Dedifferentiated amniotic fluid mesenchymal stem cell (primary cell): Measurements from ENCODE around the gene TLE2.
A peak's percentile ranks its signal among the peaks of the same experiment; 100 is the strongest.
"Not testable (repeated sequence)": the region's sequence is repeated elsewhere in the genome, so short reads cannot be mapped to it uniquely, and the experiment has no call there.

ENCODE experiments used
- DNase-seq: peaks from one replicate; pipeline ENCODE4 v3.0.0-alpha.2; 2016; ENCODE audit errors: extremely low spot score

Gene TLE2

DNA sequence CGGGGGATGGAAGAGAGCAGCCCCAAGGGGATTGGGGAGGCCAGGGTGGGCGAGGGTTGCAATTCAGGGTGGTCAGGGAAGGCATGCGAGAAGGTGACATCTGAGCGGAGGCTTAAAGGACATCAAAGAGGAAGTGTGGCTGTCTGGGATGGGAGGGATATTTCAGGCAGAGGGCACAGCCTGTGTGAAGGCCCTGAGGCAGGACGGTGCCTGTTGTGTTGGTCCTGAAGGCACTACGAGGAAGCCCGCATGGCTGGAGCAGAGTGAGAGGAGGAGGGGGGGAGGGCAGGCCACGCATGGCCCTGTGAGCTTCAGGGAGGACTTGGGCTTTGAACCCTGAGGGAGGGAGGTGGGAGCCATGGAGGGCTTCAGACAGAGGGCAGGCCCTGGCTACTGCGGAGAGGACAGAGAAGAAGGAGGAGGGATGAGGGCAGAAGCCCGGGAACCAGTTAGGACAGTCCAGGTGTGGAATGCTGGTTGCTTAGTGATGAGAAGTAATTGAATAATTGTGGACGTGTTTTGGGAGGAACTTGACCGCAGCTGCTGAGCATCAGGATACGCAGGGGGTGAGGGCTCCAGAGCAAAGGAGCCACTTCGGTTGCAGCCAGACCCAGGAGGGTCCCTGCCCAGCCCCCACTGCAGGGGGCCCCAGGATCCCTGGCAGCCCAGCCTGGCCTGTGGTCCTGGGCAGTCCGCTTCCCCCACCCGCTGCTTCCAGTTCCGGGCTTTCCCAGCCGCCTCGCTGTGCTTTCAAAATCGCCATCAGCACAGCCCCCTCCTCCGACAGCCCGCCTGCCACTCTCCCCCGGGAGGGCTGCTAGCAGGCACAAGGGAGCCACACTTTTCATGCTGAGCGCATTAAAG is 45.5 kb downstream of the TLE2 start:
- no peak for DNase-seq

DNA sequence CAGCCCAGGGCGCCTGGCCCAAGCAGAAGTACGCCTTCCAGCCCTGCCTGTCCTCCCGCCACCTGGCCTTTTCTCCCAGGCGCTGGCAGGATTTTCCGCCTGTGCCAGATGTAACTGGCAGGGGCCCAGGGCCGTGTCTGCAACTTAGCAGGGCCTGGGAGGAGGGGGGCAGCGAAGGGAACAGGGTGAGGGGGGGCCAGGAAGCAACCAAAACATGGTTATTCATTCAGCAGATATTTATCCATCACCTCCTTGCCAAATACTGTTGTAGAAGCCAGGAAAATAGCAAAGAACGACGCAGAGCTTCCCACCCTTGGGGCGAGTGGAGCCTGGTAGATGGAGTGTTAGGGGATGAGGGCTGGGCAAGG is 46.1 kb downstream of the TLE2 start:
- peak; percentile 27 for DNase-seq

GRCh38 chr19:2982561-2982960 is 46.5 kb downstream of the TLE2 start:
- no peak for DNase-seq

- no peak for DNase-seq
These were observed 47.2 kb downstream of the TLE2 start for GRCh38 chr19:2981898-2982297.

- no peak for DNase-seq
These were observed 50.3 kb downstream of the TLE2 start for GRCh38 chr19:2978772-2979171.

- no peak for DNase-seq
These were observed 50.8 kb downstream of the TLE2 start for GRCh38 chr19:2978166-2978767.

GRCh38 chr19:2977746-2978138 is 51.3 kb downstream of the TLE2 start:
- no peak for DNase-seq

GRCh38 chr19:2977001-2977745 is 51.9 kb downstream of the TLE2 start, which contains the start of gene TLE6:
Gene TLE6, plus strand, starts transcription at chr19:2977564. Its CDS starts 670 bp downstream, at chr19:2978234.
- DNase-seq = peak; percentile 86

GRCh38 chr19:2976609-2977000 is 52.5 kb downstream of the TLE2 start:
- DNase-seq = no peak

DNA sequence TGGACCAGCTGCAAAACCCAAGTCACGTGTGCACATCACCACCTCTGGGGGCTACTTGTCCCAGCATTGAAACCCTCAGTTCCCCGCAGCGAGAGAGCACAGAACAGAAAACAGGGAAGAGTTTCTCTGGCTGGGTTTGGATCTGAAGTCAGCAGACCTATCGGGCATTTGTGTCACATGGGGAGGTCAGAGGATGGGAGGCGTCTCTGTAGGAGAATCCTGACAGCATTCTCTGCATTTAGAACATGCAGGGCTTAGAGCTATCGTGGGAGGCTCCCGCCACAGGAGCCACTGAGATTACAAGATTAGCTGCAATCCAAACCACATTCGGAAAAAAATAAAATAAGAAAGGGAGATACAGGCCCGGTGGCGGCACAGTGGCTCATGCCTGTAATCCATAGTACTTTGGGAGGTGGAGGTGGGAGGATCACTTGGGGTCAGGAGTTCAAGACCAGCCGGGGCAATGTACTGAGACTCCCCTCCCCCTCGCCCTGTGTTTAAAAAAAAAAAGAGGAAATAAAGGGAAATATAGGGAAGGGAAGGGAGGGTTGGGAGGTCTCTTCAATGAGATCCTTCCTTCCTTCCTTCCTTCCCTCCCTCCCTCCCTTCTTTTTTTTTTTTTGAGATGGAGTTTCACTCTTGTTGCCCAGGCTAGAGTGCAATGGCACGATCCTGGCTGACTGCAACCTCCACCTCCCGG is 54.6 kb downstream of the TLE2 start:
- no peak for DNase-seq

DNA sequence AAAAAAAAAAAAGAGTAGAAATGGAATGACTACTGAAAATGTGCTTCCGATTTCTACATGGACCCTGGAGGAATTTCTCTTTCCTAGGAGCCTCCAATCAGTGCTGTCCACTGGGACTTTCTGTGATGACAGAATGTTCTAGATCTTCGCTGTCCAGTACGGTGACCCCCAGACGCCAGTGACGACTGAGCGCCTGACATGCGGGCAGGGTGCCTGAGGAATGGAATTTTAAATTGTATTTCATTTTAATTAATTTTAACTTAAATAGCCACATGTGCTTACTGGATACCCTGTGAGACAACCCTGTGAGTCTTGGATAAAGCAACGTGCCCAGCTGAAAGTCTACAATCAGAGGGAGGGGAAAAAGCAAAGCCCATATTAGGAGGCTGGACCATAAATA is 55.9 kb downstream of the TLE2 start:
- no peak for DNase-seq

DNA sequence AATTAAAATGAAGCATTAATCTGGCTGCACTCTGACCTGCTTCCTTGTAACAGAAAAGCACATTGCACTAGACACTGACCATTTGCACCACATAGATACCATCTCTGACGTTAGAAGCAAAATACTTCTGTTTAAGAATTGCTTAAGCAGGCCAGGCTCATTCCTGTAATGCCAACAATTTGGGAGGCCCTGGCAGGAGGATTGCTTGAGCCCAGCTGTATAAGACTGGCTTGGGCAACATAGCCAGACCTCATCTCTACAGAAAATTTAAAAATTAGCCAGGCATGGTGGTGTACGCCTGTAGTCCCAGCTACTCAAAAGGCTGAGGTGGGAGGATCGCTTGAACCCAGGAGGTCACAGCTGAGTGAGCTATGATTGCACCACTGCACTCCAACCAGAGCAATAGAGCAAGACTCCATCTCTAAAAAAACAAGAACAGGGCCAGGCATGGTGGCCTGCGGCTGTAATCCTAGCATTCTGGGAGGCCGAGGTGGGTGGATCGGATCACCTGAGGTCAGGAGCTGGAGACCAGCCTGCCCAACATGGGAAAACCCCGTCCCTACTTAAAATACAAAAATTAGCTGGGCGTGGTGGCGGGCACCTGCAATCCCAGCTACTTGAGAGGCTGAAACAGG is 58.8 kb downstream of the TLE2 start:
- peak; percentile 17 for DNase-seq

DNA sequence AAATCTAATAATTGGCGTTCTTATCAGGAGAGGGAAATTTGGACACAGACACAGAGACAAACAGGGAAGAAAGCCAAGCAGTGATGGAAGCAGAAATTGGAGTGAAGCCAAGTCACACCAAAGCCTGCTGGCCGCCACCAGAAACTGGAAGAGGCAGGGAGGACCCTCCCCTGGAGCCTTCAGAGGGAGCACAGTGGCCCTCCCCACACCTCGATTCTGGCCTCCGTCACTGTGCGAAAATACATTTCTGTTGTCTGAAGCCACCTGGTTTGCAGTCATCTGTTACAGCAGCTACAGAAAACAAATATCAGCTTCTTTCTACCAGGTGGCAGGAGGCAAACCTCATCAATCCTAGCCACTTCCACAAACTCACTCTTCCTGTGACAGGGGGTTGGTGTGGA is 60.0 kb downstream of the TLE2 start:
- DNase-seq = no peak

- no peak for DNase-seq
These were observed 61.1 kb downstream of the TLE2 start for GRCh38 chr19:2967972-2968371.

- no peak for DNase-seq
These were observed 64.2 kb downstream of the TLE2 start for GRCh38 chr19:2964874-2965273.

- DNase-seq = not testable (repeated sequence)
These were observed 65.4 kb downstream of the TLE2 start for GRCh38 chr19:2963631-2964030.

- DNase-seq = no peak
These were observed 66.0 kb downstream of the TLE2 start for GRCh38 chr19:2963122-2963521.

DNA sequence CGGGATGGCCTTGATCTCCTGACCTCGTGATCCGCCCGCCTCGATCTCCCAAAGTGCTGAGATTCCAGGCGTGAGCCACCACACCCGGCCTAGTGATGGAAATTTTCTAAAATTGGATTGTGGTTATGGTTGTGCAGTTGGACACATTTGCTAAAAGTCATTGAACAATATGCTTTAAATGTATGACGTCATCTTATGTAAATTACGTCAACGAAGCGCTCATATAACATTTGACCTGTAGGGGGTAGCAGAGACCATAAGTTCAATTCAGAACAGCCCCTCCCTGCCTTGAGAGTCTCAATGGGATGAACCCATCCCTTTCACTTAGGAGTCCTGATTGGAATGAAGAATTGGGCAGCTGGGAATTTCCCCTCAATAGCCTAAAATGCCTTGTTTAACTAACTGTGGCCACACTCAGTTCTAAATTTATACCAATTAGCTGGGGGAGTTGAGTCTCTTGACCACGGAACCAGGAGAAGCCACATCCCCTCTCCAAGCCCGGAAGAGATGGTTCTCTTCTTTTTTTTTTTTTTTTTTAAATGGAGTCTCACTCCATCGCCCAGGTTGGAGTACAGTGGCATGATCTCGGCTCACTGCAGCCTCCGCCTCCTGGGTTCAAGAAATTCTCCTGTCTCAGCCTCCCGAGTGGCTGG is 66.9 kb downstream of the TLE2 start:
- DNase-seq = peak; percentile 72

DNA sequence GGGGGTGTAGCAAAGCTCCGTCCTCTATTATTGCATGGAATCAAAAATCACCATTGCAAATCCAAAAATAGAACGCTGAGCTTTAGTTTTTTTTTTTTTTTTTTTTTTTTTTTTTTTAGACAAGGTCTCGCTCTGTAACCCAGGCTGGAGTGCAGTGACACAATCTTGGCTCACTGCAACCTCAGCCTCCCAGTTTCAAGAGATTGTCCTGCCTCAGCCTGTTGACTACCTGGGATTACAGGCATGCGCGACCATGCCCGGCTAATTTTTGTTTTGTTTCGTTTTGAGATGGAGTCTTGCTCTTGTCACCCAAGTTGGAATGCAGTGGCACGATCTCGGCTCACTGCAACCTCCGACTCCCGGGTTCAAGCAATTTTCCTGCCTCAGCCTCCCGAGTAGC is 69.0 kb downstream of the TLE2 start:
- no peak for DNase-seq

- DNase-seq = no peak
These were observed 71.9 kb downstream of the TLE2 start for GRCh38 chr19:2957160-2957559.

- no peak for DNase-seq
These were observed 76.1 kb downstream of the TLE2 start for GRCh38 chr19:2952953-2953481.
